GM19328 (cell line): Measurements from ENCODE around the gene IL17REL.

Experiments used
- ATAC-seq: cut with Tn5 transposase; IDR thresholded peaks from one replicate; pipeline ENCODE4 v1.9.1; 2021; ENCODE audit warnings: mild to moderate bottlenecking, moderate library complexity; ENCODE audit not compliant: unreplicated experiment

IL17REL gene

DNA sequence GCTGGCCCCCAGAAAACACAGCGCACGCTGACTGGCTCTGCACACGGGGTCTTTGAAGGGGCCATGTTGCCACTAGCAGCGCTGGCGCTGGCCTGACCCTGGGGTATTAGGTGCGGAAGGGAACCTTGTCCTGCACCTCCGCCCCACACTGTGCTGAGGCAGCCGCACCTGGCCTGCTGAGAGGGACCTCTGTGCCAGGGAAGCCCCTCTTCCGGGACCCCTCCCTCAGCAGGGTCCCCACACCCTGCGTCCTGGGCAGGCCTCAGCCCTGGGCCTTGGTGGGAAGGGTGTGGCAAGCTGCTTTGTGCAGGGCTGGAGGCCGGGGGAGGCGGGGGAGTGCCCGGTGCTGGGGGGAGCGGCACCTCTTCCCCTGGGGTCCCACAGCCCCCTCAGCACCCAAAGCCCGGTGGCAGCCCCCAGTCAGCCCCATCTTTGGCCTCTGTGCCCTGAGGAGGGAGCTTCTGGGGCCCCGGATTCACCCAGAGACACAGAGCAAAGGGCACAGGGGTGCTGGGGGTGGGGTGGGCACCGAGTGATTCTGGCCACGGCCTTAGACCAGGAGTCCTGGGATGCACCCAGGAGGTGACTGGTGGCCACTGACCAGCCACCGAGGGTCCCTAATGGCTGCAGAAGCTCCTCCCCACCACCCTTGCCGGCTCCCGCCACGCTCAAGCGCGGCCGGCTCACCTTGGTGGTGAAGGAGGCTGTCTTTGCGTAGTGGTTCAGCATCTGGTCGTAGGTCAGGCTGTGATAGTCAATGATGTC, 34.1 kb upstream of the IL17REL start:
- no peak for ATAC-seq

DNA sequence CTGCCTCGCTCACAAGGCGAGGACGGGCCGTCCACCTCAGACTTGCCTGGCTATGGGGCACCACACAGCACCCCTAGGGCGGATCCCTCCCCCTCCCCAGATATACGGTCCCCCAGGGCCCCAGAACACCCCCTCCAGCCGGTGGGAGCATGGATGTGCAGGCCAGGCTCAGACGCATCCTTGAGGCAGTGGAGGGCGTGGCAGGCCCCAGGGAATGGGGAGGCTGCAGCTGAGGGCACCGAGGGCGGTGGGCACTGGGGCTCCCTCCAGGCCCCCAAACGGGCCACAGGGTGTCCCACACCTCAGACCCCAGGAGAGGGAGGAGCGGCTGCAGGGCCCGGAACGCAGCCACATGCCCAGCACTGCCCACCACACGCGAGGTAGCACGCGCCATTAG, 33.5 kb upstream of the IL17REL start:
- ATAC-seq: no peak

DNA sequence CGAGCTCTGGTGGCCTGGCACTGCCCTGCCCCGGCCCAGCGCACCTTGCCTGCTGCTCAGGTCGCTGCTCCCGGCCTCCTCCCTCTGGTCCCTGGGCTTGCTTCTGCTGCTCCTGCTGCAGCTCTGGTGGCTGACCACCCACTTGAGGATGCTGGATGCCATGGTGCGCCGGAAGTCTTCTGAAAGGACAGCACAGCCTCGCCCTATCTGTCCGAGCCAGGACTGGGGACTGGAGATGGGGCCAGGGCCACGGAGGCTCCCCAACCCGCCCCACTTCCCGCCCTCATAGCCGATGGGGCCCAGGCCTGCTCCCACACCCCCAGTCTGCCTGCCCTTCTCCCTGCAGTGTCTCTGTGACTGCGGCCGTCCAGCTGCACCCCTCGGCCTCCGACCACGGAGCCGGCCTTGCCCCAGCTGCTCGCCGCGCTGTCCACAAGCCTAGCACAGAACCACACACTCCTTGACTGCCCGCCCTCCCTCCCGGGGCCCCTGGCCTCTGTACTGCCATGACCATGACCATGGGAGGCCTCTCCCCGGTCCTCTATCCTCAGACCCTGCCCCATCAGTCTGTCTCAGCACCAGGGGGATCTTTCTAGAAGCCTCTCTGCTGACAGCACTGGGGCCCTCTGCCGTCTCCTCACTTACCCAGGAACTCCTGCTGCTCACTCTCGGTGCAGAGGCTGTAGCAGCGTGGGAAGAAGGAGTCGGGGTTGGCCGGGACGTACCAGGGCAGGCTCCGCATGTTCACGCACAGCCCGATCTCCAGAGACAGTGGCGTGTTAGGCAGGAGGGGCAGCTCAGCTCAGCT, 32.9 kb upstream of the IL17REL start:
- ATAC-seq: no peak

DNA sequence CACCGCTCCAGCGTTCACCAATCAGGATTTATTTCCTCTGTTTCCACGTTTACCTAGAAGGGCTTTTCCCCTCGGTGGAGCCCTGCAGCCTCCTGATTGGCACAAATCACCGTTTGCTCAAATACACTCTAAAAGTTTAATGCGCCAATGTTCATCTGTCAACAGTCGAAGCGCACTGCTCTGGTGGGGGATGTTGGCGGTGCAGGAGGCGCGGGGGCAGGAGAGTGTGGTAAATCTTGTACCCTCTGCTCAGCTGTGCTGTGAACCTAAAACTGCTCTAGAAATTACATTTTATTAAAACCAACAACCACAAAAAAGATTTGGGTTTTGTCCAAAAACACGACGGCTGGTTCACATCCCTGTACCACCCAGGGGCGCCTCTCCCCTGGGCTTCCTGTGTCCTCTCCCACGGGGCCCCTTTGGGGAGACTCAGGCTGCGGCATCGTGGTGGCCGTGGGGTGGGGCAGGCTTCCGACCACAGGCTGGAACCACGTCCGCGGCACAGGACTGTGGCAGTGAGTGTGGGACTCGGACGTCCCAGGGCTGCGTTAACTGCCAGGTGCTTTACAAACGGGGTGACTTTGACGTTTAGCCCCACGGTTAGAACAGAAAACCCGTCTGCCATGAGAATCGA, 32.0 kb upstream of the IL17REL start:
- ATAC-seq: no peak

DNA sequence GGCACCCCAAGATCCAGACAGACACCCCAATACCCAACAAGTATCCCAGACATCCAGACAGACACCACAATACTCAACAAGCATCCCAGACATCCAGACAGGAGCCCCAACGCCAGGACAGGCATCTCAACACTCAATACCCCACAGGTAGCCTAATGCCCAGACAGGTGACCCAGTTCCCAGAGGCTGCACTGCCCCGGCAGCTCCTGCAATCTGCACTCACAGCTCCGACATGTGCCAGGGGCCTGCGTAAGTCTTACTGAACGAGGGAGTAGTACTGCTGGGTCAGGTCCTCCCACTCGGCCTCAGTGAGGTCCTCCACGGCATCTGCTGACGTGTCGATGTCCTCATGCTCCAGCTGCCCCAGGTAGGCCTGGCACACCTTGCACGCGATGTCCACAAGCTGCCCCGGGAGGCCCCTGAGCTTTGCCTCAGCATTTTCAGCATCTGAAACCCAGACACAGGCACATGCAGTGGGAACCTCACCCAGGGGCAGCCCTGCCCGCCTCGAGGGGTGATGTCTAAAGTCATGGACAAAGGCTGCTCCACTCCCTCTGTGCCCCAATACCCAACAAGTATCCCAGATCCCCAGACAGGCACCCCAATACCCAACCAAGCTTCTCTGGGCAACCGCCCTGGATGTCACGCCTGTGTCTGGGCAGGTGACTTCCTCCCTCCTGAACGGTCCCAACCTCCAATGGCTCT, 28.9 kb upstream of the IL17REL start:
- ATAC-seq: no peak

DNA sequence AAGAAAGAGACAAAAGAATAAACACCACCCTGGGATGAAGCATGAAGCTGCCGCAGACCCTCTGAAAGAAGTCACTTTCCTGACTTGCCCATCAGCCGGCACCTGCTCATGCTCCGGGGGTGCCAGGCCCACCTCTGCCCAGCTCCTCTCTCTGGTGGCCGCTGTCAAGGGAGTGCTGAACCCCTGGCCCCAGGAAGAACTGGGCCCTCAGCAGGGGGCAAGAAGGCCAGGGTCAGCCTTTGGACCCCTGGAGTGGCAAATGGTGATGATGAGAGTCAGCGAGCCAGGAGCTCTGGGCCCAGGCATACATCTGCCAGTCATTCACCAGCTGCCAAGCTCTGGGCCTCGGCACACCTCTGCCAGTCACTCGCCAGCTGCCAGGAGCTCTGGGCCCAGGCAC, 28.2 kb upstream of the IL17REL start:
- no peak for ATAC-seq

DNA sequence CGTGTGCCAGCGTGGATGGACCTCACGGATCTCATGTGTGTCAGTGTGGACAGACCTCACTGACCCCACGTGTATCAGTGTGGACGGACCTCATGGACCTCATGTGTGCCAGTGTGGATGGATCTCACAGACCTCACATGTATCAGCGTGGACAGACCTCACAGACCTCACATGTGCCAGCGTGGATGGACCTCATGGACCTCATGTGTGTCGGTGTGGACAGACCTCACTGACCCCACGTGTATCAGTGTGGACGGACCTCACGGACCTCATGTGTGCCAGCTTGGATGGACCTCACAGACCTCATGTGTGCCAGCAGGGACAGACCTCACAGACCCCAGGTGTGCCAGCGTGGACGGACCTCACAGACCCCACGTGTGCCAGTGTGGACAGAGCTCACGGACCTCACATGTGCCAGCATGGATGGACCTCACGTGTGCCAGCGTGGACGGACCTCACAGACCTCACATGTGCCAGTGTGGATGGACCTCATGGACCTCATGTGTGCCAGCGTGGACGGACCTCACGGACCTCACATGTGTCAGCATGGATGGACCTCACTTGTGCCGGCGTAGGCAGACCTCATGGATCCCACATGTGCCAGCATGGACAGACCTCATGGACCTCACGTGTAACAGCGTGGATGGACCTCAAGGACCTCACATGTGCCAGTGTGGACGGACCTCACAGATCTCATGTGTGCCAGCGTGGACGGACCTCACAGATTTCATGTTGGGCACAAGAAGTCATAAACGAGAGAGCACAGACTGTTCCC, 27.3 kb upstream of the IL17REL start:
- no peak for ATAC-seq

DNA sequence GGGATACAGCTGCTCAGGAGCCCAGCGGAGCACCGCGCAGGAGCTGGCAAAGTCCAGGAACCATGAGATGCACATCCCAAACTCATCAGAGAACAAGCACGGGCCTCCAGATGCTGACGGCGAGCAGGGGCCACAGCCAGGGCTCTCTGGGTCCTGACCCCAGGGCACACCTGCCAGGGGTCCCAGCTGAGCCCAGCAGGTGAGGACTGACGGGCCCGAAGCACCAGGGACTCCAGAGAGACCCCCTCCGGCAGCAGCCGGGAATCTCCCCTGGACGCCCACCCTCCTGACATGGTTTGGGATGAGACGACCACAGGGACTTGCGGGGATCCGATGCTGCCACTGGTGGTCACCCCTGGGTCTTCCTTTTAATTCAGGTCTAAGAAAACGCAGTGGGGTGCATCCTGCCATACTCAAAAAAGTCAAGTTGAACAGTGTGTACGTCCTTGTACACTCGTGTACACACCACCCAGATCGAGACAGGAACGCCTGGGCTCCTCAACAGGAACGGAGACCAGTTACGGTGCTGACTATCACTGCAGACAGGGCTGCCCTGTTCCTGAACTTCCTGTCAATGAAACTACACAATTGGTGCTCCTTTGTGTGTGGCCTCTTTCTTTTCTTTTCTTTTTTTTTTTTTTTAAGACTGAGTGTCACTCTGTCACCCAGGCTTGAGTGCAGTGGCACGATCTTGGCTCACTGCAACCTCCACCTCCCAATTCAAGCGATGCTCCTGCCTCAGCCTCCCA, 23.6 kb upstream of the IL17REL start:
- no peak for ATAC-seq

DNA sequence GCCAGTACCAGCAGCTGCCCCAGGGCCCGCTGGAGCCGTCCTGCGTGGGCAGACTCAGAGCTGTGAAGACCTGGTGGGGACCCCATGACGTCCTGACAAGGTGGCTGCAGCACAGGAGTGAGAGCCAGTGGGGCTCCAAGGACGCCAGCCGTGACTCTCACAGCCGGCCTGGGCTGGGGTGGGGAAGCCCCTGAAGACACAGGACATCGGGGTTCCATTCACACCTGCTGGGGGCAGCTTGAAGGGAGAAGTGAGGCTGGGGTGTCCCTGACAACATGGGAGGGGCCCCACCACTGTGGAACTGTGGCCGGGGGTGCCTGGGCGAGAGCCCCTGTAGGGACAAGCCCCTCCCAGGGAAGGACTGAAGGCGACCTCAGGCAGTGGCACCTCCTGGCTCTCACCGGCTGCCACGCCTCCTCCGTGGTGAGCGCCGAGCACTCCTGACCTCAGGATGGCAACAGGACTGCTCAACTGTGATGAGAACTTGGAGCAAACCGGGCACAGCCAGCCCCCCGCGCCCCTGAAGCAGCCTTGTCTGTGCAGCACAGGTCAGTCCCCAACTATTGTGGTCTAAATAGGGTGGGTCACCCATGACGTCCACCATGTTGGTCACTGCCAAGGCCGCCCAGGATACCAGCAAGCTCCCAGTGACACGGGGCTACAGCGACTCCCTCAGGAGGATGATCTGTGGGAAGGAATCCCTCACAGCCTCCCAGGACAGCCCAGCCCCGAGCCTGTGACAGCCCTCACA, 22.7 kb upstream of the IL17REL start:
- ATAC-seq: no peak

DNA sequence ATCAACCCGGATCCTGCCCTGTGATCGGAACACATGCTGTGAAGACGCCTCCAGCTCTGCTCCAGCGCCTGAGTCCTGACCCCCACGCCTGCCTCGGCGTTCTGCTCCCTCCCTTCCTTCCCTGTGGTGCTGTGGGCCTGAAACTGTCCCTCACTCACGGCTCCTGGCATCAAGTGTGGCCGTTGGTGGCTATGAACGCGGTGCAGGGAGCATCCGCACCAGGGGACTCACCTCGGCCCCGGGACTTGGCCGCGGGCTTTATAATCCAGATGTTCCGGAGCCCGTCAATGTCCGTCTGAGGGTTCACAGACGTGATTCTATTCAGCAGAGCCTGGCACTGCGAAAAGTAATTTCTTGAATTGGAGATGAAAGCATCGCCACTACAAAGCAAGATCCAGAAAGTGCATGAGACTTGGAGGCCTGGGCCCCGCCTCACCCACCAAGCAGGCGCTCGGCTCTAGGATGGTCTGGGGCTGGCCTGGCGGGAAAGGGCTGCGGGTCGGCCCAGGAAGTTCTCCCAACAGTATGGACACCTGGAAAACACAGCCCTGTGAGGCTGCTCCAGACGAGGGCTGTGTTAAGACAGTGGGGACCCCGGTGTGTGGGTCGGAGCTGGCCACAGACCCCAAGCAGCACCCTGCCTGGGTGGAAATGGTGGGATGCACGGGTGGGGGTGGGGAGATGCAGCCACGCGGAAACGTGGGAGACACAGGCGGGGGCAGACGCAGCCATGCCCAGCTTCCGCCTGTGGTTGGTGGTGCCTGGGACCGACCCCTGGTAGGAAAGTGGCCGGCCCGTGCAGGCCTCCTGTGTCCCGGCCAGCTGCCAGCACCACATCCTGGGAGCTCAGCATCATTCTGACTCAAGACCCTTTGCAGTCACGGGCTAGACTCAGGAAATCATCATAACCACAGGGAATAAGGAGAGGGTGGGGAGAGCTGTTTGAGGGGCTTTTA, 21.8 kb upstream of the IL17REL start:
- no peak for ATAC-seq

DNA sequence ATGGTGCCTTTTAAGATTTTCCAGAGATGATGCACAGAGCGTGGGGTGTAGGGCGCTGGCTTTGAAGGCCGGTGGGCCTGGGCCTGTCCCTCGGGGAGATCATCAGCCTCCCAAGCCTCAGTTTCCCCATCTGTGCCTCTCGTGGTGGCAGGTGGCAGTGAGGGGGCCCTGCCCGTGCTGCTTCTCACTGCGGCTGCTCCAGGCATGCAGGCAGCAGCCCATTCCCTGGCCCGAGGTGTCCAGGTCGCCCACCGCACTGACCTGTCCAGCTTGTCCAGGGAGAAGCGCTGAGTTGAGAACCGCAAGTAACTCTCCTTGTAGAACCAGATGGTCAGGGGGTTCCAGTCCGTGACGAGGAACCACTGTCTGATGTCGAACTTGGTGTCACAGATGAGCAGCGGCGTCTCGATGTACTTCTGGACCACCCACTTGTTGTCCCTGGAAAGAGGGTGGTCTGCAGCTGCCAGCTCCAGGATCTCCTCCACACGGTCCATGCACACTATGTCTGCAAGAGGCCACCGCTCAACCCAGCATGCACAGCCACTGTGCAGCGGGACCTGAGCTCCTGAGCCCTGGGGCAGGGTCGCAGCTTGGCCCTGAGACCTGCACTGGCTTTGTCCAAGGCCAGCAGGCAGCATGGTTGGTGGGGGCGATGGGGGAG, 20.5 kb upstream of the IL17REL start:
- no peak for ATAC-seq

DNA sequence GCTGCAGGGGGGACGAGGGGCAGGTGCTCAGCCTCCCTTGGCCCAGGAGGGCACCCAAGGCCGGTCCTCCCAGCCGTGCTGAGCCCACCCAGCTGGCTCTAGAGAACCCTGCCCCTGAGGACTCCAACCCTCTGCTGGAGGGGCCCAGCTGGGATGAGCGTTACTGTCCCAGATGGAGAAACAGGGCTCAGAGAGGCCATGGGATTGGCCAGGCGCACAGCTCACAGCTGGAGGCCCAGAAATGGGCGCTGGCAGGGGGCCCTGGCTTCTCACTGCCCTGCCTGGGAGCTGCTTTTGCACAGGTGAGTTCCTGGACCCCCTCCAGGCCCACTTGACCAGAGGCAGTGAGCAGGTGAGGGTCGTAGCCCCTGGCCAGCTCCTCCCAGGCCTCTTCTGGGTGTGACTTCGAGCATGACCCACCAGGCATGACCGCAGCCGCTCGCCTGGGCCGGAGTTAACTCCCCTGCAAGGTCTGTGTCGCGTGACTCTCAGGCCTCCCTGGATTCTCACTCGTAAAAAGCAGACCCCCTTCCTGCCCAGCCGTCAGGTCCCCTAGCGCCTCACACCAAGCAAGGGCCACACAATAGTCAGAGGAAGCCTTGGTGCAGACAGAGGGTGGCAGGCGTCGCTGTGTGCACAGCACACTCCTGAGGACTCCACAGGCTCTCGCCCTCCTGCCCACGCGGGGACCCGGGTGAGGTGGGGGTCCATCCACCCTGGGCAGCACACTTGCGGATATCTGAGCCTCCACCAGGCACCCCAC, 19.7 kb upstream of the IL17REL start:
- no peak for ATAC-seq

DNA sequence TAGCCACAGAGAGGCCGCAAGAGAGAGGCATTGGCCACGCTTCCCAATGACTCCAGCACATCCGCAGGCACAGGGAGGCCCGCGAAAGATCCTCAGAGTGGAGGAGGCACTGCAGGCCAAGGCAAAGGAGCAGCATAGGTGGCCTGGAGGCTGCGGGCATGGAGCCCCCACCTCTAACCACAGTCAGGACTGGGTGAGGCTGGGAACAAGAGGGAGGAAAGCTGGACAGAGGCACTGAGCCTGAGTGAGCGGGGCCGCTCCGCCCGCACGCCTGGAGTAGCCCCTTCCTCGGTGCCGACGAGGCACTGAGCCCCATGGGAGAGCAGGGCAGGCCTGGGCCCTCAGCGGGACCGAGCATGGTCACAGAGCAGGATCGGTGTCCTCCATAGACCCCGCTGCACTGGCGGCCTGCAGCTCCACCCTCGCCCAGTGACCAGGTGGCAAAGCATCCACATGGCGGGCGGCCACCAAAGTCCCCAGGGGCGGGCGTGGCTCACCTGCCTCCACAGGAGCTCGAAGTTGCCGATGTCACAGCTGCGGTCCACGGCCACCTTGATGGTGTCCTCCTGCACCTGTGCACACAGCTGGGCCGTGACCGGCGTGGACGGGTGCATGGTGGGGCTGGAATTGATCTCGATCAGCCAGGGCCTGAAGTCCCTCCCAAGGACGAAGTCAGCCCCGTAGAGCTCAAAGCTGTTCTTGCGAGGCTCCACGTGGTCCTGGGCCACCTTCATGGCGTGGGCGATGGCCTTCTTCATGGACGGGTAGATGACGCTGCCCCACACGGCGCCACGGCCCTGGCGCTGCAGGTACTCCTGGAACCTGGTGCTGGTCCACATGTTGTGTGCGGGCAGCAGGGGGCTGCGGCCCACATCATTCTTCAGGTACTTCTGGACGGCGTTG, 18.9 kb upstream of the IL17REL start:
- no peak for ATAC-seq

DNA sequence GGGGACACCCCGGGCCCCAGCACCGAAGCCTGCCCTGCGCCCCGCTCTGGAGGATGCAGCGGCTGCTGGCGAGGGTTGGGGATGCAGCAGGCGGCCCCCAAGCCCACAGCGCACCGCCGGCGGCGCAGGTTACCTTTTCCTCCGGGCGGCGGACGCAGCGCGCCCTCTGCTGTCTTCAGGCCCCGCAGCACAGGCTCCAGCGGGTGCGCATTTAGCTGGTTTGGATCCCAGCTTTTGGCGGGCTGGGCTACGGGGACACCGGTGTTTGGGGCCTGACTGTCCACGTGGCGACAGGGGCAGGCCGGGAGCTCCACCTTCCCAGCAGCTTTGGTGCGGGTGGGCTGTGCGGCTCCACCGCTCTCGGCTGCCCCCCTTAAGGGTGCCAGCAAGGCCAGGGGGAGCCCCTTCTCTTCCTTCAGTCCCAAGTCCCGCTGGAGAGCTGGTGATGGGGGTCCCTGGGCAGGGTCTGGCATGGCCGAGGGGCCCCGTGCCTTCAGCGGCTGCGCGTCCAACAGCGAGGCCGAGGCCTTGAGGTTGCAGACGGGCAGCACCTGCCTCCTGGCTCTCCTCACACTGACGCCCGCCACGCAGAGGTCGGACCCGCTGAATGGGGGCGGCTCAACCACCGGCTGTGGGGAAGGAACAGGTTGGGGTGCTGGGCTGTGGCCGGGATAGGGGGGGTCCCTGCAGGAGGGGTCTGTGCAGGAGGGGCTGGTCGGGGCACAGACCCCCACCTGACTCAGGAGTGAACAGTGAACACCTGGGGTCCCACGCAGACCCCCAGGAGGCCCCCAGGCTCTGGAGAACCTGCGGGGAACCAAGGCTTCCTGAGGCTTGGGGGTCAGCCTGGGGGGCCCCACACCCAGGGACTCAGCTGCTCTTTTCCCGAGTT, 18.0 kb upstream of the IL17REL start:
- ATAC-seq: no peak
